Measurements from ENCODE around the gene ANKRD17.
A peak's percentile ranks its signal among the peaks of the same experiment; 100 is the strongest.
"Not testable (repeated sequence)": the region's sequence is repeated elsewhere in the genome, so short reads cannot be mapped to it uniquely, and the experiment has no call there.

Gene ANKRD17

GRCh38 chr4:73231518-73232487 lies 26.8 kb downstream of the ANKRD17 start:
- no peaks in the 10 kb centered on the region for H3K27me3 Mint-ChIP-seq
- peak overlapping the region; percentile 66 for H3K27ac Mint-ChIP-seq
- H3K4me1 Mint-ChIP-seq: peaks cover 6% of the 10 kb centered on the region
- DNase-seq (ENCODE audit: low spot score in 2 of 2) (no peak), ATAC-seq (ENCODE audit: low read depth) (no peak)
- H3K36me3 Mint-ChIP-seq: peaks cover 24% of the 10 kb centered on the region
- H3K9me3 Mint-ChIP-seq: no peaks in the 10 kb centered on the region
- no peak overlapping the region for H3K4me3 Mint-ChIP-seq

- Mint-ChIP-seq H3K27ac (peak overlapping the region; percentile 66), H3K27me3 (no peaks in the 10 kb centered on the region), H3K36me3 (peaks cover 26% of the 10 kb centered on the region), H3K4me3 (no peak overlapping the region), H3K9me3 (no peaks in the 10 kb centered on the region), H3K4me1 (peaks cover 6% of the 10 kb centered on the region)
- ATAC-seq (ENCODE audit: low read depth): no peak
- no peak for DNase-seq (ENCODE audit: low spot score in 2 of 2)
Measured at GRCh38 chr4:73230865-73231517, 27.6 kb downstream of the ANKRD17 start.

GRCh38 chr4:73228800-73229199 lies 29.8 kb downstream of the ANKRD17 start:
- not testable (repeated sequence) for H3K27ac Mint-ChIP-seq; H3K9me3 Mint-ChIP-seq; H3K4me3 Mint-ChIP-seq; DNase-seq (ENCODE audit: low spot score in 2 of 2); ATAC-seq (ENCODE audit: low read depth); H3K27me3 Mint-ChIP-seq
- peaks cover 13% of the 10 kb centered on the region for H3K4me1 Mint-ChIP-seq
- H3K36me3 Mint-ChIP-seq: peaks cover 15% of the 10 kb centered on the region

GRCh38 chr4:73224886-73225285 lies 33.7 kb downstream of the ANKRD17 start:
- Mint-ChIP-seq H3K4me1 (peaks cover 18% of the 10 kb centered on the region), H3K36me3 (peaks cover 2% of the 10 kb centered on the region), H3K9me3 (no peaks in the 10 kb centered on the region), H3K27me3 (no peaks in the 10 kb centered on the region), H3K27ac (peak overlapping the region; percentile 72), H3K4me3 (no peak overlapping the region)
- ATAC-seq (ENCODE audit: low read depth): no peak
- DNase-seq (ENCODE audit: low spot score in 2 of 2): no peak

- H3K36me3 Mint-ChIP-seq: peaks cover 4% of the 10 kb centered on the region
- no peak overlapping the region for H3K4me3 Mint-ChIP-seq
- H3K27me3 Mint-ChIP-seq: no peaks in the 10 kb centered on the region
- no peak for DNase-seq (ENCODE audit: low spot score in 2 of 2)
- H3K27ac Mint-ChIP-seq: no peak overlapping the region
- ATAC-seq (ENCODE audit: low read depth): no peak
- H3K4me1 Mint-ChIP-seq: peaks cover 18% of the 10 kb centered on the region
- no peaks in the 10 kb centered on the region for H3K9me3 Mint-ChIP-seq
Measured at GRCh38 chr4:73223258-73223650, 35.3 kb downstream of the ANKRD17 start.

GRCh38 chr4:73222466-73223257 lies 35.9 kb downstream of the ANKRD17 start:
- Mint-ChIP-seq H3K9me3 (no peaks in the 10 kb centered on the region), H3K27me3 (no peaks in the 10 kb centered on the region), H3K4me1 (peaks cover 18% of the 10 kb centered on the region), H3K36me3 (peaks cover 4% of the 10 kb centered on the region), H3K27ac (no peak overlapping the region), H3K4me3 (no peak overlapping the region)
- DNase-seq (ENCODE audit: low spot score in 2 of 2) (peak; percentile 15 to 22), ATAC-seq (ENCODE audit: low read depth) (peak; percentile 99)

GRCh38 chr4:73221734-73222133 lies 36.9 kb downstream of the ANKRD17 start:
- Mint-ChIP-seq H3K9me3 (no peaks in the 10 kb centered on the region), H3K27ac (no peak overlapping the region), H3K4me1 (peaks cover 19% of the 10 kb centered on the region), H3K4me3 (no peak overlapping the region), H3K36me3 (peaks cover 4% of the 10 kb centered on the region), H3K27me3 (no peaks in the 10 kb centered on the region)
- ATAC-seq (ENCODE audit: low read depth): no peak
- no peak for DNase-seq (ENCODE audit: low spot score in 2 of 2)

GRCh38 chr4:73220815-73221214 lies 37.8 kb downstream of the ANKRD17 start:
- no peak for DNase-seq (ENCODE audit: low spot score in 2 of 2)
- Mint-ChIP-seq H3K27ac (no peak overlapping the region), H3K4me1 (peaks cover 21% of the 10 kb centered on the region), H3K9me3 (no peaks in the 10 kb centered on the region), H3K36me3 (peaks cover 2% of the 10 kb centered on the region), H3K27me3 (no peaks in the 10 kb centered on the region), H3K4me3 (no peak overlapping the region)
- no peak for ATAC-seq (ENCODE audit: low read depth)

GRCh38 chr4:73213916-73214653 lies 44.5 kb downstream of the ANKRD17 start:
- Mint-ChIP-seq H3K36me3 (peaks cover 9% of the 10 kb centered on the region), H3K4me1 (peaks cover 10% of the 10 kb centered on the region), H3K4me3 (no peak overlapping the region), H3K9me3 (no peaks in the 10 kb centered on the region), H3K27me3 (no peaks in the 10 kb centered on the region), H3K27ac (no peak overlapping the region)
- ATAC-seq (ENCODE audit: low read depth): no peak
- DNase-seq (ENCODE audit: low spot score in 2 of 2): no peak

GRCh38 chr4:73212982-73213730 lies 45.4 kb downstream of the ANKRD17 start:
- H3K4me1 Mint-ChIP-seq: peaks cover 10% of the 10 kb centered on the region
- DNase-seq (ENCODE audit: low spot score in 2 of 2) (no peak), ATAC-seq (ENCODE audit: low read depth) (no peak)
- H3K4me3 Mint-ChIP-seq: no peak overlapping the region
- no peaks in the 10 kb centered on the region for H3K9me3 Mint-ChIP-seq
- peaks cover 9% of the 10 kb centered on the region for H3K36me3 Mint-ChIP-seq
- no peaks in the 10 kb centered on the region for H3K27me3 Mint-ChIP-seq
- peak overlapping the region; percentile 81 for H3K27ac Mint-ChIP-seq

GRCh38 chr4:73211968-73212367 lies 46.6 kb downstream of the ANKRD17 start:
- Mint-ChIP-seq H3K27me3 (no peaks in the 10 kb centered on the region), H3K4me1 (peaks cover 14% of the 10 kb centered on the region), H3K4me3 (no peak overlapping the region), H3K36me3 (peaks cover 15% of the 10 kb centered on the region), H3K27ac (no peak overlapping the region), H3K9me3 (no peaks in the 10 kb centered on the region)
- DNase-seq (ENCODE audit: low spot score in 2 of 2) (no peak), ATAC-seq (ENCODE audit: low read depth) (no peak)

- Mint-ChIP-seq H3K4me1 (peaks cover 25% of the 10 kb centered on the region), H3K27ac (no peak overlapping the region), H3K9me3 (peaks cover 5% of the 10 kb centered on the region), H3K27me3 (no peaks in the 10 kb centered on the region), H3K36me3 (peaks cover 29% of the 10 kb centered on the region), H3K4me3 (no peak overlapping the region)
- DNase-seq (ENCODE audit: low spot score in 2 of 2): no peak
- ATAC-seq (ENCODE audit: low read depth): no peak
Measured at GRCh38 chr4:73208376-73208775, 50.2 kb downstream of the ANKRD17 start.

- H3K27me3 Mint-ChIP-seq: no peaks in the 10 kb centered on the region
- peaks cover 13% of the 10 kb centered on the region for H3K9me3 Mint-ChIP-seq
- peak overlapping the region; percentile 36 for H3K27ac Mint-ChIP-seq
- peaks cover 31% of the 10 kb centered on the region for H3K4me1 Mint-ChIP-seq
- ATAC-seq (ENCODE audit: low read depth) (no peak), DNase-seq (ENCODE audit: low spot score in 2 of 2) (no peak)
- H3K4me3 Mint-ChIP-seq: no peak overlapping the region
- H3K36me3 Mint-ChIP-seq: peaks cover 37% of the 10 kb centered on the region
Measured at GRCh38 chr4:73206236-73206635, 52.4 kb downstream of the ANKRD17 start.
